Measurements from ENCODE around the gene TECPR1. TPM values are rescaled to one million over a fixed set of nuclear protein-coding genes. Genes with fewer than 3 reads are reported as not detected.

Gene TECPR1
- total and polyA plus RNA-seq, 4 donors: 16.7 to 73.6 (median 31.8) TPM

GRCh38 chr7:98210513-98211220 is 41.4 kb downstream of the TECPR1 start:
- Histone ChIP-seq H3K9me3 (ENCODE audit: control insufficient read depth in 4 of 4, insufficient read depth in 3 of 4, low read length in 3 of 4) (no peaks in the 10 kb centered on the region), H3K27me3 (ENCODE audit: control insufficient read depth in 3 of 3, insufficient read depth in 3 of 3, low read length in 2 of 3) (no peaks in the 10 kb centered on the region), H3K36me3 (ENCODE audit: control insufficient read depth in 4 of 4, insufficient read depth in 4 of 4, low read length in 4 of 4) (peaks cover 0 to 18% (median 0%) of the 10 kb centered on the region in 4 donors), H3K9ac (ENCODE audit: insufficient read depth in 1 of 2, low read length in 2 of 2) (no peak overlapping the region), H3K27ac (ENCODE audit: low read depth in 1 of 2, low read length in 1 of 2) (no peak overlapping the region), H3K4me1 (ENCODE audit: control insufficient read depth in 5 of 5, insufficient read depth in 5 of 5, low read length in 5 of 5) (no peaks in the 10 kb centered on the region), H3K4me3 (no peak overlapping the region)
- TF ChIP-seq, protein P1, sequence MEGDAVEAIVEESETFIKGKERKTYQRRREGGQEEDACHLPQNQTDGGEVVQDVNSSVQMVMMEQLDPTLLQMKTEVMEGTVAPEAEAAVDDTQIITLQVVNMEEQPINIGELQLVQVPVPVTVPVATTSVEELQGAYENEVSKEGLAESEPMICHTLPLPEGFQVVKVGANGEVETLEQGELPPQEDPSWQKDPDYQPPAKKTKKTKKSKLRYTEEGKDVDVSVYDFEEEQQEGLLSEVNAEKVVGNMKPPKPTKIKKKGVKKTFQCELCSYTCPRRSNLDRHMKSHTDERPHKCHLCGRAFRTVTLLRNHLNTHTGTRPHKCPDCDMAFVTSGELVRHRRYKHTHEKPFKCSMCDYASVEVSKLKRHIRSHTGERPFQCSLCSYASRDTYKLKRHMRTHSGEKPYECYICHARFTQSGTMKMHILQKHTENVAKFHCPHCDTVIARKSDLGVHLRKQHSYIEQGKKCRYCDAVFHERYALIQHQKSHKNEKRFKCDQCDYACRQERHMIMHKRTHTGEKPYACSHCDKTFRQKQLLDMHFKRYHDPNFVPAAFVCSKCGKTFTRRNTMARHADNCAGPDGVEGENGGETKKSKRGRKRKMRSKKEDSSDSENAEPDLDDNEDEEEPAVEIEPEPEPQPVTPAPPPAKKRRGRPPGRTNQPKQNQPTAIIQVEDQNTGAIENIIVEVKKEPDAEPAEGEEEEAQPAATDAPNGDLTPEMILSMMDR (IDR thresholded peaks at IDR 0.05; ENCODE audit: control extremely low read depth, extremely low read depth): no peak
- DNase-seq (no peak), ATAC-seq (ENCODE audit: insufficient read depth, low FRiP score) (no peak)
- WGBS, 2 donors: 9% methylated on average over 36 to 46 of the region's 49 CpGs

DNA sequence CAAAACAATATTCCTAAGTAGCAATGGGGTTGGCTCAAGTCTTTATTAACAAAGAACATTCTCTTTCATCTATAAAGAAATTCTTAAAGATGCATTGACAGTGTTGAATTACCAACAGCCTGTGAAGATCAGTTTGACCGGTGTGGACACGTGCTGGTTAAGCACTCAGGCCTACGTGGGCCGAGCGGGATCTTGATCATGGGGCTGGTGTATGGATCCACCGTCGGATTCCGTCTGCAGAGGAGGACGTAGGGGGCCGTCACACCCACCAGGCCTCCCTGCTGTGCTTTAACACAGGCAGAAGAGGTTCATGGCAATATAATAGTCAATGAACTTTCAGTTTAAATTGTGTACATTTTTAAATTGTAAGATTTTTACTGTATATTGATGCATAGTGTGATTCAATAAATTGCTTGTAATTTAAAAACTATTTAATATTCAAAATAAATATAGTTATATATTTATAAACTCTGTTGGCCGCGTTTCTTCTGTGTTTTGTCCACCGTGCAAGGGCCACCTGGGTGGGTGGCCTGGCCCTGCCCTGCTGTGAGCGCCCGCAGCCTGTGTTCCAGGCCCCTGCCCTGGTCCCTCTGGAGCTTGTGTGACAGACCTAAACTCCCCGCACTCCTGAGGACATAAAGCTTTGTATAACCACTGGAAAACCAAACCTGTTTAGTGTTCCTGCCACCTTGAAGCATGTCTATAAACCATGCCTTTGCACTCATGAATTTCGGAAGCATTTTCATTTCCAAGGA is 42.7 kb downstream of the TECPR1 start:
- H3K4me1 ChIP-seq (ENCODE audit: control insufficient read depth in 5 of 5, insufficient read depth in 5 of 5, low read length in 5 of 5): peaks cover 0 to 3% (median 0%) of the 10 kb centered on the region in 5 donors
- no peak overlapping the region for H3K9ac ChIP-seq (ENCODE audit: insufficient read depth in 1 of 2, low read length in 2 of 2)
- DNase-seq (no peak), ATAC-seq (ENCODE audit: insufficient read depth, low FRiP score) (no peak)
- H3K27me3 ChIP-seq (ENCODE audit: control insufficient read depth in 3 of 3, insufficient read depth in 3 of 3, low read length in 2 of 3): no peaks in the 10 kb centered on the region
- no peak overlapping the region for H3K27ac ChIP-seq (ENCODE audit: low read depth in 1 of 2, low read length in 1 of 2)
- H3K4me3 ChIP-seq: no peak overlapping the region
- TF ChIP-seq, protein P1 (IDR thresholded peaks at IDR 0.05; ENCODE audit: control extremely low read depth, extremely low read depth): no peak
- peaks cover 0 to 24% (median 0%) of the 10 kb centered on the region in 4 donors for H3K36me3 ChIP-seq (ENCODE audit: control insufficient read depth in 4 of 4, insufficient read depth in 4 of 4, low read length in 4 of 4)
- WGBS, 2 donors: 95 to 98% methylated on average over 17 of the region's 17 CpGs
- H3K9me3 ChIP-seq (ENCODE audit: control insufficient read depth in 4 of 4, insufficient read depth in 3 of 4, low read length in 3 of 4): no peaks in the 10 kb centered on the region

GRCh38 chr7:98206451-98207330 is 45.3 kb downstream of the TECPR1 start:
- no peak for DNase-seq
- TF ChIP-seq, protein P1 (IDR thresholded peaks at IDR 0.05; ENCODE audit: control extremely low read depth, extremely low read depth): no peak
- H3K27ac ChIP-seq (ENCODE audit: low read depth in 1 of 2, low read length in 1 of 2): no peak overlapping the region
- ATAC-seq (ENCODE audit: insufficient read depth, low FRiP score): no peak
- no peak overlapping the region for H3K4me3 ChIP-seq
- WGBS, 2 donors: 95 to 96% methylated on average over 47 of the region's 47 CpGs
- no peaks in the 10 kb centered on the region for H3K9me3 ChIP-seq (ENCODE audit: control insufficient read depth in 4 of 4, insufficient read depth in 3 of 4, low read length in 3 of 4)
- no peaks in the 10 kb centered on the region for H3K27me3 ChIP-seq (ENCODE audit: control insufficient read depth in 3 of 3, insufficient read depth in 3 of 3, low read length in 2 of 3)
- H3K36me3 ChIP-seq (ENCODE audit: control insufficient read depth in 4 of 4, insufficient read depth in 4 of 4, low read length in 4 of 4): peaks cover 0 to 32% (median 0%) of the 10 kb centered on the region in 4 donors
- H3K4me1 ChIP-seq (ENCODE audit: control insufficient read depth in 5 of 5, insufficient read depth in 5 of 5, low read length in 5 of 5): peaks cover 0 to 3% (median 0%) of the 10 kb centered on the region in 5 donors
- no peak overlapping the region for H3K9ac ChIP-seq (ENCODE audit: insufficient read depth in 1 of 2, low read length in 2 of 2)
